Activated naive CD8-positive, alpha-beta T cell treated with anti-CD3 and anti-CD28 coated beads, Interleukin-2, amount 10 ng/mL, durations not matched to agents 7 days and 5 days (primary cell): ENCODE results near the gene TNNC1. TPM values are rescaled to one million over a fixed set of nuclear protein-coding genes. Genes with fewer than 3 reads are reported as not detected.

Source experiments
- ATAC-seq: fragments of 150-1000 bp; cut with Tn5 transposase; one replicate; pipeline ENCODE4 v1.10.0; 2021; ENCODE audit warnings: low read depth, moderate library complexity
- POLR2A ChIA-PET: fragments of 350-600 bp; sonication (Branson Sonifier 250); formaldehyde crosslinking; loops from one replicate; lab custom pipeline; 2021; ENCODE audit warnings: antibody characterized with exemption; lab: Charles Lee
- DNase-seq: peaks from one replicate; pipeline ENCODE4 v3.0.0; 2021
- H3K27ac Mint-ChIP-seq: one replicate; pipeline ENCODE4 v1.8.0; 2022; ENCODE audit warnings: mild to moderate bottlenecking, mixed read lengths
- H3K27me3 Mint-ChIP-seq: one replicate; pipeline ENCODE4 v1.8.0; 2022; ENCODE audit warnings: mild to moderate bottlenecking, moderate library complexity, mixed read lengths
- H3K36me3 Mint-ChIP-seq: one replicate; pipeline ENCODE4 v1.8.0; 2021; ENCODE audit warnings: mild to moderate bottlenecking, mixed read lengths
- H3K4me1 Mint-ChIP-seq: one replicate; pipeline ENCODE4 v1.8.0; 2021; ENCODE audit warnings: mixed read lengths
- H3K4me3 Mint-ChIP-seq: one replicate; pipeline ENCODE4 v1.8.0; 2022; ENCODE audit warnings: mild to moderate bottlenecking, moderate library complexity, mixed read lengths
- H3K9me3 Mint-ChIP-seq: one replicate; pipeline ENCODE4 v1.8.0; 2021; ENCODE audit warnings: mixed read lengths
- total RNA-seq, 2 experiments: library from RNA; stranded (reverse); gene quantifications; one replicate each; pipeline ENCODE4 v1.2.3, GENCODE V29; 2021

The TNNC1 gene
- total RNA-seq, 2 experiments from 2014 or later = 3.0 to 3.2 TPM

DNA sequence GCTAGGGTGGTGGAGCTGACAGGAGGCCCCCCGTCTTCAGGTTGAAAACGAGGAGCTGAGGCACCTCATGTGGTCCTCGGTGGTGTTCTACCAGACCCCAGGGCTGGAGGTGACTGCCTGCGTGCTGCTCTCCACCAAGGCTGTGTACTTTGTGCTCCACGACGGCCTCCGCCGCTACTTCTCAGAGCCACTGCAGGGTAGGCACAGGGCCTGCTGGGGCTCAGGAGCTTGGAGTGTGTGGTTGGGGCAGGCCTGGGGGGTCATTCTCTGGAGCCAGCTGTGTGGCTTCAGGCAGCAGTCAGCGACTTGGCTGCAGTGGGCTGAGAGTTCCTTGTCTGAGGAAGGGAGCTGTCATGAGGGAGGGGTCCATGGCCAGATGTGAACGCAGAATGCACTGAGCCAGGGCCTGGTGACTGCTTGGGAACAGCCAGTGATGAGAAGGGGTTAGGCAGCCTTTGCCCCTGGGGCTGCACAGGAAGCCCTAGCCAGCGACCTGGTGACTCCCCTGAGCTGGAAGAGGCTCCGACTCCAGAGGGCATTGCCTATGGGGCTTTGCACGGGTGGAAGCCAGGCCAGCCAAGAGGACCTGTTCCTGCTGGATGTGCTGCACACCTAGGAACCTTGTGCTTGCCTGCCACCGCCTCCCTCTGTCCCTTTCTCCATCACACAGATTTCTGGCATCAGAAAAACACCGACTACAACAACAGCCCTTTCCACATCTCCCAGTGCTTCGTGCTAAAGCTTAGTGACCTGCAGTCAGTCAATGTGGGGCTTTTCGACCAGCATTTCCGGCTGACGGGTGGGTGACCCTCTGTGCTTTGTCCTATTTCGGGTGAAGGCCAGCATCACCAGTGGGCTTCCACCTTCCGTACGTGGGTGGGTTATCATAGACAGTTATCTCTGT lies 36.4 kb upstream of the TNNC1 start:
- no peaks in the 10 kb centered on the region for H3K9me3 Mint-ChIP-seq
- H3K27ac Mint-ChIP-seq = no peak overlapping the region
- no peaks in the 10 kb centered on the region for H3K4me1 Mint-ChIP-seq
- no peak overlapping the region for H3K4me3 Mint-ChIP-seq
- POLR2A ChIA-PET = no interaction called here
- H3K27me3 Mint-ChIP-seq = no peaks in the 10 kb centered on the region
- peaks cover 5% of the 10 kb centered on the region for H3K36me3 Mint-ChIP-seq
- ATAC-seq (no peak), DNase-seq (no peak)

DNA sequence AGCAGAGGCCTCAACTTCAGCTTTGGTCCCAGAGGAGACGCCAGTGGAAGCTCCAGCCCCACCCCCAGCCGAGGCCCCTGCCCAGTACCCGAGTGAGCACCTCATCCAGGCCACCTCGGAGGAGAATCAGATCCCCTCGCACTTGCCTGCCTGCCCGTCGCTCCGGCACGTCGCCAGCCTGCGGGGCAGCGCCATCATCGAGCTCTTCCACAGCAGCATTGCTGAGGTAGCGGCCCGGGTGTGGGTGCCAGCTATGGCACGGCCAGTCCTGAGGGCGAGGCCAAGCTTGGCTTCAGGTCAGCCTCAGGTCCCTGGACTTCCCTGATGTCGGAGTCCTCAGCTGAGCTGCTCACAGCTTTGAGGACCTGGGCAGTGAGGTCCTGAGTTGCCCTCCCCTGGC lies 35.6 kb upstream of the TNNC1 start:
- POLR2A ChIA-PET = interaction anchor here (0.6 kb wide), 1 partner anchor 1944 kb away, joined by 6 read pairs; no protein-coding TSS in a partner anchor
- H3K4me1 Mint-ChIP-seq = no peaks in the 10 kb centered on the region
- H3K27me3 Mint-ChIP-seq = no peaks in the 10 kb centered on the region

DNA sequence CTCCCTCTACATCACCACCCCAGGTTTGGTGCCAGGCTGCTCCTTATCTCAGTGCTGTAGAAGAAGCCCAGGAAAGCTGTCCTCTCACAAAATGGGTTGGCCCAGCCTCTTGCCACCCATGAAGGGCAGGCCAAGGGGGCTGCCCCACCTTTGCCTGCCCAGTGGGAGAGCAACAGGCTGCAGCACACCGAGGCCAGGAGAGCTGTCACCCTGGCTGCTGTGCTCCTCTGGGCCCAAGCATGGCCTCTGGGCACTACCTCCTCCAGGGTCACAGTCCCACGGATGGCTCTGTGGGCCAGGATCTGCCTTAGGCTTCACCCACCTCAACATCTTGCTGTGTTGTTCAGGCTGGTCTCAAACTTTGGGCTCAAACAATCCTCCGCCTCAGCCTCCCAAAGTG lies 34.9 kb upstream of the TNNC1 start:
- Mint-ChIP-seq H3K9me3 (no peaks in the 10 kb centered on the region), H3K27ac (no peak overlapping the region), H3K27me3 (no peaks in the 10 kb centered on the region), H3K4me1 (no peaks in the 10 kb centered on the region), H3K36me3 (peaks cover 5% of the 10 kb centered on the region), H3K4me3 (no peak overlapping the region)
- no peak for DNase-seq
- POLR2A ChIA-PET = interaction anchor here (0.6 kb wide), 1 partner anchor 1943 kb away, joined by 6 read pairs; no protein-coding TSS in a partner anchor
- ATAC-seq = no peak

More for the DNA sequence above, 35.6 kb upstream of the TNNC1 start:
- Mint-ChIP-seq H3K4me3 (no peak overlapping the region), H3K27ac (no peak overlapping the region), H3K9me3 (no peaks in the 10 kb centered on the region), H3K36me3 (peaks cover 5% of the 10 kb centered on the region)
- ATAC-seq (no peak), DNase-seq (no peak)

DNA sequence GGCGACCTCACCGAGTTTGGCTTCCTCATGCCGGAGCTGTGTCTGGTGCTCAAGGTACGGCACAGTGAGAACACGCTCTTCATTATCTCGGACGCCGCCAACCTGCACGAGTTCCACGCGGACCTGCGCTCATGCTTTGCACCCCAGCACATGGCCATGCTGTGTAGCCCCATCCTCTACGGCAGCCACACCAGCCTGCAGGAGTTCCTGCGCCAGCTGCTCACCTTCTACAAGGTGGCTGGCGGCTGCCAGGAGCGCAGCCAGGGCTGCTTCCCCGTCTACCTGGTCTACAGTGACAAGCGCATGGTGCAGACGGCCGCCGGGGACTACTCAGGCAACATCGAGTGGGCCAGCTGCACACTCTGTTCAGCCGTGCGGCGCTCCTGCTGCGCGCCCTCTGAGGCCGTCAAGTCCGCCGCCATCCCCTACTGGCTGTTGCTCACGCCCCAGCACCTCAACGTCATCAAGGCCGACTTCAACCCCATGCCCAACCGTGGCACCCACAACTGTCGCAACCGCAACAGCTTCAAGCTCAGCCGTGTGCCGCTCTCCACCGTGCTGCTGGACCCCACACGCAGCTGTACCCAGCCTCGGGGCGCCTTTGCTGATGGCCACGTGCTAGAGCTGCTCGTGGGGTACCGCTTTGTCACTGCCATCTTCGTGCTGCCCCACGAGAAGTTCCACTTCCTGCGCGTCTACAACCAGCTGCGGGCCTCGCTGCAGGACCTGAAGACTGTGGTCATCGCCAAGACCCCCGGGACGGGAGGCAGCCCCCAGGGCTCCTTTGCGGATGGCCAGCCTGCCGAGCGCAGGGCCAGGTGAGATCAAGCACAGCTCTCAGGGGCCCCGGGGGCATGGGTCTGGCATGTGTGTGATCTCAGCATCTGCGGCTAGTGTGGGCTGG lies 34.2 kb upstream of the TNNC1 start:
- H3K27ac Mint-ChIP-seq = no peak overlapping the region
- POLR2A ChIA-PET = no interaction called here
- no peak overlapping the region for H3K4me3 Mint-ChIP-seq
- no peaks in the 10 kb centered on the region for H3K9me3 Mint-ChIP-seq
- DNase-seq (no peak), ATAC-seq (no peak)
- peaks cover 5% of the 10 kb centered on the region for H3K36me3 Mint-ChIP-seq
- no peaks in the 10 kb centered on the region for H3K4me1 Mint-ChIP-seq
- H3K27me3 Mint-ChIP-seq = no peaks in the 10 kb centered on the region

DNA sequence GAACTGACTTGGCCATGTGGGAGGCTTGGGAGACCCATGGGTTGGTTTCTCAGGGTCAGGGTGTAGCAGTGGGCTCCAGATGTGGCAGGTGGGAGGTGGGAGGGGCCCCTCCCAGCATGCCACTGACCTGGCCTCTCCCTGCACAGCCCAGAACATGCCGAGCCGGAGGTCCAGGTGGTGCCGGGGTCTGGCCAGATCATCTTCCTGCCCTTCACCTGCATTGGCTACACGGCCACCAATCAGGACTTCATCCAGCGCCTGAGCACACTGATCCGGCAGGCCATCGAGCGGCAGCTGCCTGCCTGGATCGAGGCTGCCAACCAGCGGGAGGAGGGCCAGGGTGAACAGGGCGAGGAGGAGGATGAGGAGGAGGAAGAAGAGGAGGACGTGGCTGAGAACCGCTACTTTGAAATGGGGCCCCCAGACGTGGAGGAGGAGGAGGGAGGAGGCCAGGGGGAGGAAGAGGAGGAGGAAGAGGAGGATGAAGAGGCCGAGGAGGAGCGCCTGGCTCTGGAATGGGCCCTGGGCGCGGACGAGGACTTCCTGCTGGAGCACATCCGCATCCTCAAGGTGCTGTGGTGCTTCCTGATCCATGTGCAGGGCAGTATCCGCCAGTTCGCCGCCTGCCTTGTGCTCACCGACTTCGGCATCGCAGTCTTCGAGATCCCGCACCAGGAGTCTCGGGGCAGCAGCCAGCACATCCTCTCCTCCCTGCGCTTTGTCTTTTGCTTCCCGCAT lies 33.4 kb upstream of the TNNC1 start:
- no peak overlapping the region for H3K27ac Mint-ChIP-seq
- H3K4me3 Mint-ChIP-seq = no peak overlapping the region
- ATAC-seq = no peak
- POLR2A ChIA-PET = no interaction called here
- peaks cover 2% of the 10 kb centered on the region for H3K36me3 Mint-ChIP-seq
- H3K4me1 Mint-ChIP-seq = no peaks in the 10 kb centered on the region
- no peaks in the 10 kb centered on the region for H3K9me3 Mint-ChIP-seq
- no peaks in the 10 kb centered on the region for H3K27me3 Mint-ChIP-seq
- no peak for DNase-seq

DNA sequence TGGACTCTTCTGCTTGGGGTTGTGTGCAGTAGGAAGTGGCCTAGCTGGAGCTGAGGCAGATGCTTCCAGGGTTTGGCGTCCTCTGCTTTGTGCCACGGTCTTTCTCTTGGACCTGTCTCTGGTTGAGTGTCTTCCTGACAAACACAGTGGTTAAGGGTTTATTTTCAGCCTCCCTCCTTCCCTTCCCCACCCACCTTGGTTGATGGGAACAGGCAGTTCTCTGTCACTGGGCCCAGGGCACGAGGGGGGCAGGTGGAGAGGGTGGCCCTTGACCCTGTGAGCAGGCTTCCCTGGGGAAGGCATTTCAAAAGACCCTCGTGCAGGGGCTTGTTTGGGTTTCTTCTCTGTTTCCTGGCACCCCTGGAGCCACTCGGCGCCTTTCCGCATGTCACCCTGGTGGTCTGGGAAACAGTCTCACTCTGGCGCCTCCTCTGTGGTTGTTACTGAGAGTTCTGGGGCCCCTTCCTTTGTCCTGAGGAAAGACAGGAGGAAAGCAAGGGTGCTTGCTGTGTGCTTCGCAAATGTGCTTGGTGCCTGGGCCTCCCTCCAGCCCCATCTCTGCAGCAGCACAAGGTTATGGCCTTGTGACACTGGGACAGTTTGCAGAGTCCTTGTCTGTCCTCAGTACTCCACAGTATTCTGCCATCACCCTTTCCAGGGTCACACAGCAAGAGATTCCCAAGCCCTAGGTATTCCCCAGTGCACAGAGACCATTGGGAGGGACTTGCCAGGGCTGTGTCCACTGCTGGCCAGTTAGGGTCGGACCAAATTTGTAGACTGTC lies 31.0 kb upstream of the TNNC1 start:
- ATAC-seq (no peak), DNase-seq (no peak)
- H3K27ac Mint-ChIP-seq = no peak overlapping the region
- H3K36me3 Mint-ChIP-seq = peaks cover 5% of the 10 kb centered on the region
- no peaks in the 10 kb centered on the region for H3K9me3 Mint-ChIP-seq
- no peaks in the 10 kb centered on the region for H3K4me1 Mint-ChIP-seq
- no peaks in the 10 kb centered on the region for H3K27me3 Mint-ChIP-seq
- POLR2A ChIA-PET = no interaction called here
- no peak overlapping the region for H3K4me3 Mint-ChIP-seq

DNA sequence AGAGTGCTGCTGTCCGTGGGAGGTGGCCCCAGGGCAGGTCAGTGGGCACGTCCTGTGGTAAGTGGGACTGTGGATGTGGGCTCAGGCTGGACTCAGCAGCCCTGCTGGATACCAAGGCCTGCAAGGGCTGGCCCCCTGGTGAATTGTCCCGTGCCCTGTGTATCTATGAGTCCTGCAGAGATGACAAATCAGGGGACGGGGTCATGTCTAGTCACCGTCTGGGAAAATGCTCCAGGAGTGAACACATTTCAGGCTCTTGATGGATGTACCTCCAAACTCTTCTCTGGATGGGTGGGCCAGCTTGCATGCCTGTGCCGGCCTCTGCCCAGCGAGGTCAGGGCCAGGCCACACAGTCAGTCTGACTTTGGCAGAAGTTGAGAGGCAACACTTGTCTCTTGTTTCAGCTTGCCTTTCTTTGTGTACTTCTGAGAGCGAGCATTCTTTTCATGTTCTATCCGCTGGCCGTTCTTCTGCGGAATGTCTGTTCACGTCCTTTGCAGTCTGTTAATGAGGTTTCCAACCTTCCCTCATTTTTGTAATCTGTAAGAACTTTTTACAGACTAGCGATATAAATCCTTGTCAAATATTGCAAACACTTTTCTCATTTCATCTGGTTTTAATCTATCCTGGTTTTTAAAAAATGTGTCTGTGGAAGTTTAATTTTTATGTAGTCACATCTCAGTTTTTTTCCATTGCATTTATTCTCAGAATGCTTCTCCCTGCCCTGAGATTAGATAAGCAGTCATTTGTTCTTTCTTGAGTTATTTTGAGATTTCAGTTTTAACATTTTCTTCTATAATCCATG lies 29.9 kb upstream of the TNNC1 start:
- no peaks in the 10 kb centered on the region for H3K4me1 Mint-ChIP-seq
- POLR2A ChIA-PET = no interaction called here
- no peaks in the 10 kb centered on the region for H3K27me3 Mint-ChIP-seq
- no peak for ATAC-seq
- H3K27ac Mint-ChIP-seq = no peak overlapping the region
- no peaks in the 10 kb centered on the region for H3K9me3 Mint-ChIP-seq
- no peak for DNase-seq
- H3K4me3 Mint-ChIP-seq = no peak overlapping the region
- peaks cover 8% of the 10 kb centered on the region for H3K36me3 Mint-ChIP-seq

DNA sequence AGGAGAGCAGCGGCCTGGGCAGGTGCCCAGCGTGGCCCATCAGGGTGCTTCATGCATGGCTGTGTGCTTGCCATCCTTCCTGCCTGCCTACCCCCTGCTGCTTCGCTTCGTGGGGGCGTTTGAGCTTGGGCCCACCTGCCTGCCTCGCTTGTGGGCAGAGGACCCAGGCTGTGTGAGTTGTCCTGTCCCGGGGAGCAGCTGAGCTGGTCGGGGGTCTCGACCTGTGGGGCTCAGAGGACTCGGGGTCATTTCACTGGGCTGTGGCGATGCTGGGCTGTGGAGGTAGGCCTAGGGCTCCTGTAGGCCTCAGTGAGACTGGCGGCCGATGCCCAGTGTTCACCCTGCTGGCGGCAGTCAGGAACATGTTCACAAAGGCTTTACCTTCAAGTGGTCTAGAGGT lies 29.2 kb upstream of the TNNC1 start:
- Mint-ChIP-seq H3K36me3 (peaks cover 10% of the 10 kb centered on the region), H3K4me3 (no peak overlapping the region), H3K27me3 (no peaks in the 10 kb centered on the region), H3K9me3 (no peaks in the 10 kb centered on the region), H3K27ac (no peak overlapping the region), H3K4me1 (no peaks in the 10 kb centered on the region)
- ATAC-seq (no peak), DNase-seq (no peak)
- POLR2A ChIA-PET = no interaction called here

DNA sequence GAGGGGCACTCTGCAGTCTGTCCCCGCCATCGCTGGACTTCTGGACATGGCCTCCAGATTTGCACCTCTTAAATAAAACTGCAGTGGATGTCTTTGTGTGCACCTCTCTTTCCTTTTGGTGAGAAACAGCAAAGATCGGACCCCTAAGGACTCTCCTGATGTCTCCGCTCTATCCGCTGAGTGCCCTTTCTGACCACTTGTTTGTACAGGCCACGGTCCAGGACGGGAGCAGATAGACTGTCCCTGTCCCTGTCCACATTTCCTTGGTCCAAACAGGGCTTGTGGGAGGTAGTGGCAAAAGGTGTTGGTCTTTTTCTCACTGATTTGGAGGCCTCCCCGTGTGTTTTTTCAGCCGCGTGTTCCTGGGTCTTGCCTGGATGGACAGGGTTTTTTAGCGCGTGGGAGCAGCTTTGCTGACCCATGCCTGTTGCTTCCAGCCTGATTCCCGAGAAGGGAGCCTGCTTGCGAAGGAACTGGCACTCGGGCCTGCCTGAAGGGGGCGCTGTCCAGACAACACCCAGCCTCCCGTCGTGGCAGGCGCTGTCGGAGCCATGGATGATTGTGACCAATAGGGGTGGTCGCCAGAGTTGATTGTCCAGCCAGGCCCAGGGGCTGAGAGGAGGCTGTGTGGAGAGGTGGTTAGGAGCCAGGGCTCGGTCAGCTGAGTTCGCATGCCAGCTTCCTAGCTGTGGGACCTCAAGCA lies 28.1 kb upstream of the TNNC1 start:
- Mint-ChIP-seq H3K36me3 (peaks cover 11% of the 10 kb centered on the region), H3K27me3 (no peaks in the 10 kb centered on the region), H3K4me1 (no peaks in the 10 kb centered on the region), H3K27ac (no peak overlapping the region), H3K4me3 (no peak overlapping the region), H3K9me3 (no peaks in the 10 kb centered on the region)
- POLR2A ChIA-PET = no interaction called here
- no peak for ATAC-seq
- no peak for DNase-seq

DNA sequence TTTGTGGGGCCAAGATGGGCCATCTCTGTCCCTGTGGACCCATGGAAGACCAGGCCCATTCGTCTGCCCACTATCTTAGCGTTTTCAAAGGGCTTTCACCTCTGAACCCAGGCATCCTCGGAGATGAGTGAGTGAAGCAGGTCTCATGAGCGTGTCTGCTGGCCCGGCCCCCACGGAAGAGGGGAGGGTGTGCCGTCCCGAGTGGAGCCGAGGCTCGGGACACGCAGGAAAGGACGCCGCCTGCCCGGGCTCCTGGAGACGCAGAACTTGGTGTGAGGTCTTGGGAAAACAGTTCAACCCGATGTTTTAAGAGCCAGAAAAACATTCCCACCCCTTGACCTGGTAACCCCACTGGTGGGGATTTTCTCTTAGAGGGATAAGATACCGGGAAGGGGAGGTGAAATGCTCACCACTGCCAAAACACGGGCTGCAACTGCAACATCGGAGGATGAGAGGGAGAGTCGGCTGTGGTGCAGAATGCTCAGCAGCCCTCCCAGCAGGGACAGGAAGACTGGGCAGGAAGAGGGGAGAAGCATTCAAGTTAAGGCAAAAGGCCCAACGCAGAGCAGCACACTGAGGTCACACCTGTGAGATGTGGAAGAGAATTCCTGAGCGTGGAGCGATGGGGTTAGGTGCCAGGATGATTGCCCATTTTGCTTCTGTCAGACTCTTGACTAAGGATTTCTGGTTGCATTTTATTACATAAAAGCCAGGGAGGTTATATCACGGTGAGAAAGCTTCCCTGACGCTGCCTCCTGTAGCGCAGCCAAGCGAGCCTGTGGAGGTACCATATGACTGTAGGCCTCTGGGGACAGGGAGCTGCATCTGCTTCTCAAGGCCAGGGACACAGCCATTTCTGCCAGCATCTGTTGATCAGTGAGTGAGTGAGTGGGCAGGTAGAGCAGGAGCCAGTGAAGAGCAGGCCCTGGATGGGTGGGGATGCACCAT lies 27.2 kb upstream of the TNNC1 start:
- no peak overlapping the region for H3K4me3 Mint-ChIP-seq
- peaks cover 14% of the 10 kb centered on the region for H3K36me3 Mint-ChIP-seq
- ATAC-seq (no peak), DNase-seq (no peak)
- H3K27me3 Mint-ChIP-seq = no peaks in the 10 kb centered on the region
- no peak overlapping the region for H3K27ac Mint-ChIP-seq
- H3K9me3 Mint-ChIP-seq = no peaks in the 10 kb centered on the region
- POLR2A ChIA-PET = no interaction called here
- H3K4me1 Mint-ChIP-seq = no peaks in the 10 kb centered on the region
